Mucosa of rectum (tissue), 2 donors: ENCODE results near the gene IGSF3.

Experiments used
- H3K27ac ChIP-seq, 2 donors: one replicate each; pipeline ENCODE4 v1.7.0; 2013; ENCODE audit warnings: inconsistent platforms in 2 of 2, low read depth in 2 of 2, low read length in 2 of 2
- H3K27me3 ChIP-seq, 2 donors: one replicate each; pipeline ENCODE4 v1.7.0; 2013; ENCODE audit warnings: low read length in 2 of 2; ENCODE audit not compliant: control insufficient read depth in 2 of 2, insufficient read depth in 2 of 2
- H3K36me3 ChIP-seq, 2 donors: one replicate each; pipeline ENCODE4 v1.7.0; 2013; ENCODE audit warnings: low read length in 2 of 2; ENCODE audit not compliant: control insufficient read depth in 2 of 2, insufficient read depth in 2 of 2
- H3K4me1 ChIP-seq, 2 donors: one replicate each; pipeline ENCODE4 v1.7.0; 2013; ENCODE audit warnings: low read length in 2 of 2, mild to moderate bottlenecking in 1 of 2; ENCODE audit not compliant: control insufficient read depth in 2 of 2, insufficient read depth in 2 of 2
- H3K4me3 ChIP-seq, 2 donors: one replicate each; pipeline ENCODE4 v1.7.0; 2013; ENCODE audit warnings: low read length in 2 of 2
- H3K9ac ChIP-seq, 2 donors: one replicate each; pipeline ENCODE4 v1.7.0; 2013; ENCODE audit warnings: low read length in 2 of 2, low read depth in 1 of 2, mild to moderate bottlenecking in 1 of 2
- H3K9me3 ChIP-seq, 2 donors: one replicate each; pipeline ENCODE4 v1.7.0; 2013; ENCODE audit warnings: low read length in 2 of 2; ENCODE audit not compliant: control insufficient read depth in 2 of 2
- donor health status: healthy.
- donor health status: Normal muscosa, but diverticular disease.

IGSF3 gene

DNA sequence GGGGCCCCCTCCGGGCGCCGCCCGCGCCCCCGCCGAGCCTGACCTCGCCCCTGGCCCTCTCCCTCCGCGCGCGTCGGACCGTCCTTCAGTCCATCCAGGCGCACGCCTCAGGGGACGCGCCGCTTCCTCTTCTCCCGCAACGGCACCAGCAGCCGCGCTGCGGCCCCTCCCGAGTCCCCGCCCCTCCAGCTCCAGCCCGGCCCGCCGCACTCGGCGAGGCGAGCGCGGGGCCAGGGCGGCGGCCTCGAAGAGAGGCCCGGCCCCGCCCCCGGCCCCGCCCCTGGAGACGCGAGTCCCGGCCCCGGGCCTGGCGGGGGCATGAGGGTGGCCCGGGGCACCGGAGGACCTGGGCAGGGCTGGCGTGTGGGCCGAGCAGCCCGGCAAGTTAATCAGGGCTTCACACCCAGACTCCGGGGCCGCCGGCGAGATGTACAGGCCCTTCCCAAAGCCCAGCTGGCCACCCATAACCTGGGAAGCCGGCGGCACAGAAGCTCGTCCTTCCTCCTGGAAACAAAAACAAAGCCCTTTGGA, at the start of gene IGSF3:
Gene IGSF3, minus strand, starts transcription at position 159 of the 531 bp plus-strand sequence. CDS start 1,407 bp downstream, outside the sequence.
- H3K9me3 ChIP-seq, result no peaks in the 10 kb centered on the region
- peak within 1 kb of the TSS; percentile 10 to 55 for H3K27ac ChIP-seq
- H3K4me1 ChIP-seq, result peaks cover 21 to 41% of the 10 kb centered on the region in 2 donors
- H3K4me3 ChIP-seq, result peak within 1 kb of the TSS; percentile 67 to 79
- H3K36me3 ChIP-seq, result no peaks in the 10 kb centered on the region
- H3K9ac ChIP-seq, result peak within 1 kb of the TSS; percentile 44 to 71
- peaks cover 0 to 2% of the 10 kb centered on the region in 2 donors for H3K27me3 ChIP-seq

DNA sequence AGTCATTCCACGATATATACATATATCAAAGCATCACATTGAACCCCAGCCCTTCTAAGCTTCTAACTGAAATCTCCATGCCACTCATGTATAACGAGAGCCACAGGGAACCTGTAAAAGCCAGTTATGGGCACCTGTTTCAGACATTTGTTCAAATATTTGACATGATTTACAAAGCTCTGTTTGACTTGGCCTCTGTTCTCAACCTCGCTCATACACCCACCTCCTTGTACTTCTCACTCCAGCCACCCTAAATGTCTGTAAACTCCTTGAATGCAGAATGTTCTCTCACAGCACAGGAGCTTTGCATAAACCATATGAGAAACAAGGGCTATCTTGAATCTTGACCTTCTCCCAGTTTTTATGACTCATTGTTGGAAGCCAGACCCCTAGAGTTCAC, 49.8 kb upstream of the IGSF3 start:
- Histone ChIP-seq H3K36me3 (no peaks in the 10 kb centered on the region), H3K9ac (no peak overlapping the region)

DNA sequence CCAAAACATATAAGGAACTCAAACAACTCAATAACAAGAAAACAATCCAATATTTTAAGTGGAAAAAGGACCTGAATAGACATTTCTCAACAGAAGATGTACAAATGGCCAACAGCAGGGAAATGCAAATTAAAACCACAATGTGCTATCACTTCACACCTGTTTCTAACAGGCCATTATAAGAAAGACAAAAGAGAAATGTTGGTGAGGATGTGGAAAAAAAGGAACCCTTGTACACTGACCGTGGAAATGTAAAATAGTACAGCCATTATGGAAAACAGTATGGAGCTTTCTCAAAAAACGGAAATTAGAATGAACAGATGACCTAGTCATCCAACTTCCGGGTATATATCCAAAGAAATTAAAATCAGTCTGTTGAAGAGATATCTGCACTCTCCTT, 48.9 kb upstream of the IGSF3 start:
- no peaks in the 10 kb centered on the region for H3K4me1 ChIP-seq

More for the DNA sequence above, 49.8 kb upstream of the IGSF3 start:
- peaks cover 0 to 8% of the 10 kb centered on the region in 2 donors for H3K4me1 ChIP-seq
- no peak overlapping the region for H3K4me3 ChIP-seq
- no peak overlapping the region for H3K27ac ChIP-seq
- no peaks in the 10 kb centered on the region for H3K9me3 ChIP-seq
- no peaks in the 10 kb centered on the region for H3K27me3 ChIP-seq

DNA sequence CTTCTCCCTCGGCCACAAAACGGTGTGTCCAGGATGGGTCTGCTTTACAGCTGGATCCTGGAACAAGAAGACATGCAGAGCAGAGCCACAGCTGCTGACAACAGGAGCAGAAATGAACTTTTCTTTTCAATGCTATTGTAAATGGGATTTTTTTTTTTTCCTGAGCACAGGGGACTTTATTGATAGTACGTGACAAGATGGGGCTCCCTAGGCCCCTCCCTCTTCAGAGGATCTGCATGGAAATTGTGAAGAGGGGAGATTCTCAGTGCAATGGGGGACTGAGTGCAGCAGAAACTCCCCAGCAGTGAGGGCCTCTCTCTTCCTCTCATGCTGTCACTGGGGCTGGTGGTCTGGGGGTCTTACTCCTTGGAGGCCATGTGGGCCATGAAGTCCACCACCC, 45.9 kb upstream of the IGSF3 start:
- Histone ChIP-seq H3K36me3 (no peaks in the 10 kb centered on the region), H3K27ac (no peak overlapping the region), H3K4me1 (no peaks in the 10 kb centered on the region)

More for the DNA sequence above, 48.9 kb upstream of the IGSF3 start:
- H3K9me3 ChIP-seq, result no peaks in the 10 kb centered on the region
- no peak overlapping the region for H3K4me3 ChIP-seq
- no peaks in the 10 kb centered on the region for H3K27me3 ChIP-seq
- H3K36me3 ChIP-seq, result no peaks in the 10 kb centered on the region
- no peak overlapping the region for H3K27ac ChIP-seq
- H3K9ac ChIP-seq, result no peak overlapping the region

DNA sequence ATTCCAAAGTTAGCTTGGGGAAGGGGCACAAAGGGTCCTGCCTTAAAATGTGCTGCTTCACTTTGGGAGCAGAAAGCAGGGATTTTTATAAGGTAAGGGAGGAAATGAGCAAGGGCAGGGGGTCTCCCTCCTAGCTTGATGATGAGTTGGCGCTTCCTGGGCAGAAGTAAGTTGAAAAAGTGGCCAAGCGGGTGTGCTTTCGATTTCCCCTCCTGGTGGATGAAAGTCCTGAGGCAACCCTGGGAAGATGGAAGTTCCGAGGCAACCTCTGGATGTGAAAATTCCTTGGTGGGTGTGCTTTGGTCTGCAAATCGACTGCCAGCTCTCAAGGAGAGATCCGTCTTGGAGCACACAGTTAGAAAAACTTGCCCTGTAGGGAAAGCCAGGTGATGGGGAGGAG, 45.0 kb upstream of the IGSF3 start:
- Histone ChIP-seq H3K4me1 (no peaks in the 10 kb centered on the region), H3K9me3 (no peaks in the 10 kb centered on the region), H3K36me3 (no peaks in the 10 kb centered on the region), H3K9ac (no peak overlapping the region), H3K27me3 (no peaks in the 10 kb centered on the region), H3K4me3 (no peak overlapping the region), H3K27ac (no peak overlapping the region)

More for the DNA sequence above, 45.9 kb upstream of the IGSF3 start:
- H3K9me3 ChIP-seq, result no peaks in the 10 kb centered on the region
- no peak overlapping the region for H3K9ac ChIP-seq
- H3K4me3 ChIP-seq, result no peak overlapping the region
- no peaks in the 10 kb centered on the region for H3K27me3 ChIP-seq

DNA sequence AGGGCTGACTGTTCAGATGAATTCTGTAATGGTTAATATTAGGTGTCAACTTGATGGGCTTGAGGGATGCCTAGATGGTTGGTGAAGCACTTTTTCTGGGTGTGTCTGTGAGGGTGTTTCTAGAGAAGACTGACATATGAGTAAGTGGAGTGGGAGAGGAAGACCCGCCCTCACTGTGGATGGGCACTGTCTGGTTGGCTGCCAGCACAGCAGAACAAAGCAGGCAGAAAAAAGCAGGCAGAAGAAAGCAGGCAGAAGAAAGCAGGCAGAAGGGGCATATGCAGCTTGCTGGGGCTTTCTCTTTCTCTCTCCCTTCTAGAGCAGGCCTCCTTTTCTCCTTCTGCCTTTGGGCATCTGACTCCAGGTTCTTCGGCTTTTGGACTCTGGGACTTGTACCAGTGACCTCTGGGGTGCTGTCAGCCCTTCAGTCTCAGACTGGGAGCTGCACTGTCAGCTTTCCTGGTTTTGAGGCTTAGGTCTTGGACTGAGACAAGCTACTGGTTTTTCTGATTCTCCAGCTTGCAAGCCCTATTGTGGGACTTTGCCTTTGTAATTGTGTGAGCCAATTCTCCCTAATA, 43.8 kb upstream of the IGSF3 start:
- Histone ChIP-seq H3K9me3 (no peaks in the 10 kb centered on the region), H3K36me3 (no peaks in the 10 kb centered on the region), H3K27ac (no peak overlapping the region), H3K27me3 (no peaks in the 10 kb centered on the region), H3K9ac (no peak overlapping the region), H3K4me1 (no peaks in the 10 kb centered on the region), H3K4me3 (no peak overlapping the region)

DNA sequence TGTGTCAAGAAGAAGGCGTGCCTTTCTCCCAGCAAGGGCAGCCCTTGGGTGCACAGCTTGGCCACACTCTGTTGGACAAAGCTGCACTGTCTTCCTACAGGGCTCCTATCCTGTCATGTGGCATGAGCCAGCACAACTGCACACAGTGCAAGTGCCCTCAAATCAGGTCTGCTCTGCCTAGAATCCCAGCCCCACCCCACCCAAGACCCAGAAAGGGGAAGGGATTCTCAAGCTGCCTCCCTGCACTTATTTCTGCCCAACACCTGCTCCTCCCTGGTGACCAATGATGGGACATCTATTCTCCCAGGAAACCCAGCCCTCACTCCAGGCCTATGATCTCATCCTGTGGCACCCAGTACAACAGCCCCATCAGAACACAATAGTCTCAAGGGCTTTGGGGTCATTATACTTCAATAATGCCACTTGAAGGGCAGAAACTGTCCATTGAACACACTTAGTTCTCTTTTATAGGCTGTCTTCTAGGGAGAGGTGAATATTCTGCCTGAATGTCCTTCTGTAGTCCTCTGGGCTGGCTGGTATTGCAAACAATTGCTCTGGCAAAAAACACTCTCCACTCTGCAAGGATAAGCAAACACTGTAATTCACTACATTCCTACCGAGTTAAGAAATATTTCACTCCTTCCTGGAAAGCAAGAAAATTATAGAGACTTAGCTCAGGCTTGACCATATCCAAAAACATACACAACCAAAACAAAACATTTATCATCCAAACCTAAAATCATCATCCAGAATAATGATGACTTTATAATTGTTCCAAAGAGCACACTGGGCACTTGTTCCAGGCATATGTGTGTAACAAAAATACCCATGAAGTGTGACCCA, 43.1 kb upstream of the IGSF3 start:
- Histone ChIP-seq H3K4me3 (no peak overlapping the region), H3K36me3 (no peaks in the 10 kb centered on the region), H3K9ac (no peak overlapping the region), H3K9me3 (no peaks in the 10 kb centered on the region), H3K27me3 (no peaks in the 10 kb centered on the region), H3K27ac (no peak overlapping the region), H3K4me1 (no peaks in the 10 kb centered on the region)

DNA sequence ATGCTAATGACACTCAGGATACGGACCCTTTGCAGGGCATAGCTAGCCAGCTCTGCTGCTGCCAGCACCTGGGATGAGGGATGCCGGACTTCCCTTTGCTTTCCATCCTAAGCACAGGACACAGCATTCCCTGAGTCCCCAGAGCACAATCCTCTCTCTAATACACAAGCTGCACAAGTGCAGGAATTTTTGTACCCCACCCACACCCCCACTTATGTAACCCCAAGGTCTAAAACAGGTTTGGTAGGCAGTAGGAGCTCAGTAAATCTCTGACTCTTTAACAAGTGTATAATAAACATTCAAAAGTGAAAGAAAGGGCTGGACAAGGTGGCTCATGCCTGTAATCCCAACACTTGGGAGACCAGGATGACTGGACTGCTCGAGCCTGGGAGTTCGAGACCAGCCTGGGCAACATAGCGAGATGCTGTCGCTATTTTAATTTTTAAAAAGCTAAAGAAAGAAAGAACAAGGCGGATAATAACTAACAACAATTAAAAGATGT, 42.2 kb upstream of the IGSF3 start:
- Histone ChIP-seq H3K4me3 (no peak overlapping the region), H3K9me3 (no peaks in the 10 kb centered on the region), H3K27ac (no peak overlapping the region), H3K9ac (no peak overlapping the region), H3K4me1 (no peaks in the 10 kb centered on the region), H3K36me3 (no peaks in the 10 kb centered on the region), H3K27me3 (no peaks in the 10 kb centered on the region)

DNA sequence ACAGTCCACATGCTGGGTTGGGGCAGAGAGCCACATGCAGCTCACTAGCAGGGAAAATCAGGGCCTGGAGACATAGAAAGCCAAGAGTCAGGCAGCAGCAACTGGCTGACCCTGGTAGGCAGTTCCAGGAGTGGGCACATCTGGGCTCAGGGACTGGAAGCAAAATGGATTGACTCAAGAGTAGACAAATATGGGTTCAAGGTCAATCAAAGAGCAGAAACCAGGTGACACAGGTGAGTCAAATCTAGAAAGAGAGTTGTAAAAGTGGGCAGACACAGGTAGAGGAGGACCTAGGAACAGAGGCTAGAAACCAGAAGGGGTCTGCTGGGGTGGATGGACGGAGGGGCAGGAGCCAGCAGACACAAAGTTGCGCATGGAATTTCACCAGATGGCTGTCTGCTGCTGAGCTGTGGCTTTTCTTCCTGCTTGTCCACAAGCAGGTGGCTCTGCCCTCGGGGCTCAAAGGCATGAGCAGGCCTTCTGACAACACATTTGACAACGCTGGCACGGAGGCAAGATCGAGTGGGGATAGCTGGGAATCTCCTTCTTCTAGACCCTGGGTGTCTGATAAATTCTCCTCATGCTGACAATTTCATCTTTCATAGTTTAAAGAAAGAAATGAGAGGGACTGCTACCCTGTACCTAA, 40.8 kb upstream of the IGSF3 start:
- Histone ChIP-seq H3K36me3 (no peaks in the 10 kb centered on the region), H3K4me1 (no peaks in the 10 kb centered on the region), H3K27me3 (no peaks in the 10 kb centered on the region), H3K9ac (no peak overlapping the region), H3K9me3 (no peaks in the 10 kb centered on the region), H3K27ac (no peak overlapping the region), H3K4me3 (no peak overlapping the region)

DNA sequence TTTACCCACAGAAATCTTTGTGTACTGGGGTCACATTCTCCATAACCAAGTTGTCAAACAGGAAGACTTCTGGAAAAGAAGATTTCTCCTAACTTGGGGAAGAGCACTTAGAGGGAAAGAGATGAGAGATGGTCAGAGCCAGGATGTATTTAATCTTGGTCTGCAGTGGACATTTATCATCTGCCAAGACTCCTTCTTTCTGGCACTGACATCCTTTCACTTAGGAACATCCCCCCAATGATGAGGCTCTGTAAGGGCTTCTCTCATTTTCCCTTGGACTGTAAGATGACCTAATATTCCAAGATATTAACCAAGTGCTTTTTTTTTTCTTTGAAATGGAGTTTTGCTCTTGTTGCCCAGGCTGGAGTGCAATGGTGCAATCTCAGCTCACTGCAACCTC, 39.3 kb upstream of the IGSF3 start:
- no peaks in the 10 kb centered on the region for H3K4me1 ChIP-seq
- H3K27me3 ChIP-seq, result no peaks in the 10 kb centered on the region
- no peak overlapping the region for H3K27ac ChIP-seq
- H3K9me3 ChIP-seq, result no peaks in the 10 kb centered on the region
- no peak overlapping the region for H3K4me3 ChIP-seq
- no peaks in the 10 kb centered on the region for H3K36me3 ChIP-seq
- H3K9ac ChIP-seq, result no peak overlapping the region
